HG02870 (cell line): ENCODE measurements around the gene OPRM1.
"Not testable (repeated sequence)": the region's sequence is repeated elsewhere in the genome, so short reads cannot be mapped to it uniquely, and the experiment has no call there.

Experiments used
- ATAC-seq: cut with Tn5 transposase; IDR thresholded peaks from one replicate; pipeline ENCODE4 v1.9.1; 2021; ENCODE audit warnings: mild to moderate bottlenecking, moderate library complexity; ENCODE audit not compliant: unreplicated experiment

The OPRM1 gene

GRCh38 chr6:154039231-154039842, at the start of gene OPRM1:
TSS of gene OPRM1 (plus strand) at chr6:154039240. CDS start at chr6:154039545, 305 bp downstream.
- no peak for ATAC-seq

GRCh38 chr6:153989989-153990388, 49.1 kb upstream of the OPRM1 start:
- no peak for ATAC-seq

- ATAC-seq: no peak
Observed at GRCh38 chr6:153994004-153994403, 45.0 kb upstream of the OPRM1 start.

GRCh38 chr6:153994811-153995210, 44.2 kb upstream of the OPRM1 start:
- ATAC-seq: no peak

GRCh38 chr6:153997221-153997620, 41.8 kb upstream of the OPRM1 start:
- ATAC-seq: no peak

- no peak for ATAC-seq
Observed at GRCh38 chr6:154001494-154002285, 37.4 kb upstream of the OPRM1 start.

- no peak for ATAC-seq
Observed at GRCh38 chr6:154002894-154003293, 36.1 kb upstream of the OPRM1 start.

GRCh38 chr6:154010371-154010770, 28.7 kb upstream of the OPRM1 start:
- no peak for ATAC-seq

GRCh38 chr6:154012852-154013251, 26.2 kb upstream of the OPRM1 start:
- no peak for ATAC-seq

- ATAC-seq: no peak
Observed at GRCh38 chr6:154017786-154018185, 21.3 kb upstream of the OPRM1 start.

- no peak for ATAC-seq
Observed at GRCh38 chr6:154030646-154031045, 8.4 kb upstream of the OPRM1 start.

GRCh38 chr6:154041001-154041400, 2.0 kb downstream of the OPRM1 start:
- ATAC-seq: no peak

GRCh38 chr6:154053141-154053540, 14.1 kb downstream of the OPRM1 start:
- no peak for ATAC-seq

GRCh38 chr6:154056536-154056935, 17.5 kb downstream of the OPRM1 start:
- no peak for ATAC-seq

- ATAC-seq: no peak
Observed at GRCh38 chr6:154057098-154057497, 18.1 kb downstream of the OPRM1 start.

- no peak for ATAC-seq
Observed at GRCh38 chr6:154058963-154059680, 20.1 kb downstream of the OPRM1 start.

- ATAC-seq: no peak
Observed at GRCh38 chr6:154060076-154060475, 21.0 kb downstream of the OPRM1 start.

GRCh38 chr6:154070041-154070440, 31.0 kb downstream of the OPRM1 start:
- no peak for ATAC-seq

GRCh38 chr6:154070657-154071056, 31.6 kb downstream of the OPRM1 start:
- no peak for ATAC-seq

GRCh38 chr6:154071236-154071635, 32.2 kb downstream of the OPRM1 start:
- ATAC-seq: no peak

- no peak for ATAC-seq
Observed at GRCh38 chr6:154071711-154072110, 32.7 kb downstream of the OPRM1 start.

- ATAC-seq: not testable (repeated sequence)
Observed at GRCh38 chr6:154078596-154078995, 39.6 kb downstream of the OPRM1 start.
